Tibial nerve (tissue), 4 donors: Measurements from ENCODE around the gene RIPK3.
A peak's percentile ranks its signal among the peaks of the same experiment; 100 is the strongest.

Experiments used
- CTCF ChIP-seq, 5 experiments: fragments of 200-600 bp in 3 of 5; fragments of 450-650 bp in 2 of 5; sonication (generic) in 3 of 5; IDR thresholded peaks; one replicate each; pipeline ENCODE4 v1.5.1; 2016 to 2019; ENCODE audit warnings: antibody characterized with exemption in 5 of 5, mild to moderate bottlenecking in 3 of 5, moderate library complexity in 2 of 5
- EP300 ChIP-seq, 2 donors: sonication (generic); formaldehyde crosslinking; IDR thresholded peaks; one replicate each; pipeline ENCODE4 v1.6.1; 2017; ENCODE audit warnings: antibody characterized with exemption in 2 of 2, mild to moderate bottlenecking in 1 of 2
- POLR2A ChIP-seq, 2 donors: fragments of 450-650 bp; IDR thresholded peaks; one replicate each; pipeline ENCODE4 v1.6.1; 2017; ENCODE audit warnings: antibody characterized with exemption in 2 of 2, mild to moderate bottlenecking in 2 of 2, moderate library complexity in 2 of 2

DNA sequence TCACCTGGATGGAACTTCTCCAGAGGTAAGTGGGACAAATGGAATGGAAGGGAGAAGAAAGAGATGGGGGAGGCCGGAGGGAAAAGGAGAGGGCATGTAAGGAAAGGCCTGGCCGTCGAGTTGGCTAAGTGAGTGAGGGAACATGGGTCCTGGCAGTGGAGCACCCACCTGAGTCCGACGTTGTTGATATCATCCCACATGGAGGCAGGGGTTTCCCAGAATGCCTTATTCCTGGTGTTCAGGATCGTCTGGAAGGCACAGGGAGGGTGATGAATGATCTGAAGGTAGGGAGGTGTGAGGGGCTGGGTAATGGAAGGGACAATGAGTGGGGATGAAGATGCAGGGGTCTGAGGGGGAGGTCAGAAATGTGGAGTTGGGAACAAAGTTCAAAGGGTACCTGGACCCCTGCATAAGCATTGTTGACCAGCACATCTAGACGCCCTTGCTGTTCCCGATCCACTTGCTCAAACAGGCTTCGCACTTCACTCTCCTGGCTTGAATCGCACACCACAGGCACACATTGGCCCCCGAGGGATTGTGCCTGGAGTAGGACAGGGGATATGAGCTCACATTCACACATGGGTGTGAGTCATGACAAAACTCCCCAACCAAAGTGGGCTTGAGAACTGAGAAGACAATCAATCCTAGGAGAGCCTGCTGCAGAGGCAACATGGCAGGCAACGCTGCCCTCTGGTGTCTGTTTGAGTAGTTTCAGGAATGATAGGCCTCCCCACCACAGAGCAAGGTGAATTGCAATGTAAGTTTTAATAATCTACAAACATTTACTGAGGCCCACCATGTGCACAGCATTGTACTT is 43.2 kb downstream of the RIPK3 start:
- TF ChIP-seq POLR2A (IDR thresholded peaks at IDR 0.05) (no peak), CTCF (IDR thresholded peaks at IDR 0.05) (peak; percentile 45 to 76 (median 58)), EP300 (IDR thresholded peaks at IDR 0.05) (peak in 1 of 2 donors; percentile 18)
